Measurements from ENCODE around the gene FPR1. TPM values are rescaled to one million over a fixed set of nuclear protein-coding genes. Genes with fewer than 3 reads are reported as not detected.

The FPR1 gene
- total and polyA plus RNA-seq, 2 of the 4 experiments (the other 2 are of a cell fraction) = not detected

GRCh38 chr19:51710163-51710562 lies 41.5 kb downstream of the FPR1 start:
- H3K18ac ChIP-seq (ENCODE audit: low read depth, low read length) = no peak overlapping the region
- no peak overlapping the region for H3K14ac ChIP-seq (replicated peaks; ENCODE audit: low read depth, low read length)
- peaks cover 5% of the 10 kb centered on the region; the same call in 1 of the 2 replicates for H3K9me1 ChIP-seq (ENCODE audit: insufficient read depth, low read length)
- no peak overlapping the region for H2BK15ac ChIP-seq (ENCODE audit: low read depth, low read length)
- H3K9ac ChIP-seq (ENCODE audit: low read depth, low read length) = no peak overlapping the region
- intact Hi-C loops (cut with micrococcal nuclease) (no loop called here), dilution Hi-C loops (cut with HindIII; ENCODE audit: low sequenced_read_pairs, unreplicated experiment) (no loop called here), in situ Hi-C loops (cut with MboI; ENCODE audit: low sequenced_read_pairs) (no loop called here)
- no peak overlapping the region for H2BK20ac ChIP-seq (ENCODE audit: low read depth, low read length)
- no TSS peak for BruUV-seq (replicated peaks)
- H4K8ac ChIP-seq (ENCODE audit: low read depth in 2 of 2, low read length in 2 of 2) = no peak overlapping the region
- H3K27ac ChIP-seq (ENCODE audit: insufficient read depth, low read length) = no peak overlapping the region
- H3K4me3 ChIP-seq (ENCODE audit: insufficient read depth, low read depth, low read length) = no peak overlapping the region
- peaks cover 2% of the 10 kb centered on the region; the same call in 1 of the 2 replicates for H3K9me3 ChIP-seq (ENCODE audit: control insufficient read depth, insufficient read depth, low read length)
- no peaks in the 10 kb centered on the region; the same call in 1 of the 2 replicates for H3K27me3 ChIP-seq (ENCODE audit: control insufficient read depth, insufficient read depth, low read length)
- DNase-seq (peak; percentile 36), ATAC-seq (ENCODE audit: low read depth) (peak; percentile 27)
- peaks cover 19% of the 10 kb centered on the region for H3K36me3 ChIP-seq (ENCODE audit: control insufficient read depth, insufficient read depth, low read length)
- ChIA-PET POLR2A (ENCODE audit: unreplicated experiment) (no interaction called here), CTCF (no interaction called here)
- H3K4me2 ChIP-seq (ENCODE audit: low read depth, low read length) = no peak overlapping the region
- H3K23ac ChIP-seq (ENCODE audit: low read depth, low read length) = no peak overlapping the region
- no peak overlapping the region for H4K5ac ChIP-seq (ENCODE audit: low read depth, low read length)
- H2BK120ac ChIP-seq (ENCODE audit: low read depth, low read length) = no peak overlapping the region
- peaks cover 6 to 8% of the 10 kb centered on the region in 2 experiments for H3K79me1 ChIP-seq (ENCODE audit: low read depth in 1 of 2, low read length in 2 of 2)
- H3K4ac ChIP-seq (ENCODE audit: low read depth, low read length) = no peak overlapping the region
- no peak overlapping the region for H3K56ac ChIP-seq (ENCODE audit: extremely low read depth, insufficient read depth, low read length)
- 36% methylated on average over 2 of the region's 2 CpGs; no CpG with 5 or more reads in 1 of the 2 experiments for WGBS, 2 experiments (ENCODE audit: extremely low coverage in 2 of 2, insufficient read length in 1 of 2)
- peaks cover 4% of the 10 kb centered on the region; the same call in 1 of the 2 replicates for H4K20me1 ChIP-seq (ENCODE audit: insufficient read depth, low read length)
- H2AK9ac ChIP-seq (replicated peaks; ENCODE audit: low read depth, low read length, poor library complexity) = no peak overlapping the region
- no peak overlapping the region for H4K91ac ChIP-seq (ENCODE audit: insufficient read depth, low read depth, low read length)
- H2AK5ac ChIP-seq (ENCODE audit: low read depth, low read length) = no peak overlapping the region
- H2AFZ ChIP-seq (replicated peaks; ENCODE audit: low read length, poor library complexity) = no peak overlapping the region
- TF ChIP-seq CEBPB (IDR thresholded peaks at IDR 0.05; ENCODE audit: low read depth, low read length) = no peak
- TF ChIP-seq POLR2A (IDR thresholded peaks at IDR 0.05; ENCODE audit: low read depth, low read length) = no peak
- no peak for TF ChIP-seq ELK1 (IDR thresholded peaks at IDR 0.05; ENCODE audit: borderline replicate concordance, low read depth, low read length)
- TF ChIP-seq MXI1 (IDR thresholded peaks at IDR 0.05; ENCODE audit: borderline replicate concordance, low read depth, low read length) = no peak
- no peak for TF ChIP-seq MAFK (IDR thresholded peaks at IDR 0.05; ENCODE audit: low read depth, low read length)
- TF ChIP-seq RFX5 (IDR thresholded peaks at IDR 0.05; ENCODE audit: low read depth, low read length) = no peak
- no peak for TF ChIP-seq BHLHE40 (IDR thresholded peaks at IDR 0.05; ENCODE audit: low read depth, low read length)
- no peak for TF ChIP-seq MAZ (IDR thresholded peaks at IDR 0.05; ENCODE audit: borderline replicate concordance, low read depth, low read length)
- TF ChIP-seq SMC3 (IDR thresholded peaks at IDR 0.05; ENCODE audit: low read depth, low read length) = no peak
- TF ChIP-seq RAD21 (IDR thresholded peaks at IDR 0.05; ENCODE audit: low read length) = no peak
- TF ChIP-seq RCOR1 (IDR thresholded peaks at IDR 0.05; ENCODE audit: insufficient replicate concordance, low read length) = no peak
- no peak for TF ChIP-seq NFE2L2 (IDR thresholded peaks at IDR 0.05; ENCODE audit: low read depth, low read length)
- TF ChIP-seq USF2 (IDR thresholded peaks at IDR 0.05; ENCODE audit: low read depth, low read length) = no peak
- TF ChIP-seq, protein P1, sequence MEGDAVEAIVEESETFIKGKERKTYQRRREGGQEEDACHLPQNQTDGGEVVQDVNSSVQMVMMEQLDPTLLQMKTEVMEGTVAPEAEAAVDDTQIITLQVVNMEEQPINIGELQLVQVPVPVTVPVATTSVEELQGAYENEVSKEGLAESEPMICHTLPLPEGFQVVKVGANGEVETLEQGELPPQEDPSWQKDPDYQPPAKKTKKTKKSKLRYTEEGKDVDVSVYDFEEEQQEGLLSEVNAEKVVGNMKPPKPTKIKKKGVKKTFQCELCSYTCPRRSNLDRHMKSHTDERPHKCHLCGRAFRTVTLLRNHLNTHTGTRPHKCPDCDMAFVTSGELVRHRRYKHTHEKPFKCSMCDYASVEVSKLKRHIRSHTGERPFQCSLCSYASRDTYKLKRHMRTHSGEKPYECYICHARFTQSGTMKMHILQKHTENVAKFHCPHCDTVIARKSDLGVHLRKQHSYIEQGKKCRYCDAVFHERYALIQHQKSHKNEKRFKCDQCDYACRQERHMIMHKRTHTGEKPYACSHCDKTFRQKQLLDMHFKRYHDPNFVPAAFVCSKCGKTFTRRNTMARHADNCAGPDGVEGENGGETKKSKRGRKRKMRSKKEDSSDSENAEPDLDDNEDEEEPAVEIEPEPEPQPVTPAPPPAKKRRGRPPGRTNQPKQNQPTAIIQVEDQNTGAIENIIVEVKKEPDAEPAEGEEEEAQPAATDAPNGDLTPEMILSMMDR (conservative IDR thresholded peaks at IDR 0.05; ENCODE audit: low read depth, low read length) = no peak
- no peak for TF ChIP-seq FOS (IDR thresholded peaks at IDR 0.05; ENCODE audit: low read depth, low read length)
- no peak for TF ChIP-seq CHD1 (IDR thresholded peaks at IDR 0.05; ENCODE audit: low read depth, low read length)
- no peak overlapping the region for H2BK5ac ChIP-seq (ENCODE audit: low read depth, low read length, poor library complexity, severe bottlenecking)
- H3K4me1 ChIP-seq (ENCODE audit: control insufficient read depth, insufficient read depth, low read length) = no peaks in the 10 kb centered on the region
